C4-2B (cell line): ENCODE measurements around the gene LHX2.

Experiments used
- ZFX ChIP-seq: fragments of 450-650 bp; IDR thresholded peaks from 2 replicates; pipeline ENCODE4 v1.6.1; 2017
- TF ChIP-seq, protein P1 (sequence below): fragments of 450-650 bp; conservative IDR thresholded peaks from 2 replicates; pipeline ENCODE4 v1.5.1; 2017; ENCODE audit warnings: mild to moderate bottlenecking

DNA sequence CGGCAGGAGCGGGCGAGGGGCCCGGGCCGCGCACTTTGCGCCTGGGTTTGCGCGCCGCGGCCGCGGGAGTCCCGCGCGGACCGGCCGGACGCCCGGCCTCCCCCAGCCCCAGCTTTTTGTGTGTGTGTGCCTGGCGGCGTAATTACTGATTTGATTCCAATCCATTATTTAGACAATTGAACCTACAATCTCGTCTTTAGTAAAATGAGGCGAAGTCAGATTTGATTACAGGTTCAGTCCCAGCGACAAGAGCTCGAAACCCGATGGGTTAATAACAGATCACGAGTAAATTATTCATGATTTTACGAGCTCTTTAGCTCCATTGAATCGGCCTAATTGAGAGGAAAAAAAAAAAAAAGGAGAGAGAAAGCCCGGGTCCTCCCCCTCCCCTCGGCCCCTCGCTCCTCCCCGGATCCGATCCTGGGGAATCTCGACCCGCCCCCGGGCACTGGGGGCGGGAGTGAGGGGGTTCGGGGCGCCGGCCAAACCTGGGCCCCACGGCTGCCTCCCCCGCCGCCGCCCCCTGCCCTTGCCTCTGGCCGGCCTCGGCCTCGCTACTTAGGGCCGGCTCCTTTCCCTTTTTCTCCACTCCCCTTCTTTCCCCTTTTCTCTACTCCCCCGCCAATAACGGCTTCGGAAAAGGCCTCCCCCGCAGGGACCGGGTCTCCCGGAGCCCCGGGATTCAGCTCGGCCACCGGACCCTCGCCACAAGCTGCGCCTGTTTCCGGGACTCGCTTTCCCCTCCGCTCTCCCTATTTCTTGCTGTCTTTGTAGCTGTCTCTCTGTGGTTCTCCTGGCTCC lies 6.6 kb downstream of the LHX2 start:
- TF ChIP-seq, protein P1, sequence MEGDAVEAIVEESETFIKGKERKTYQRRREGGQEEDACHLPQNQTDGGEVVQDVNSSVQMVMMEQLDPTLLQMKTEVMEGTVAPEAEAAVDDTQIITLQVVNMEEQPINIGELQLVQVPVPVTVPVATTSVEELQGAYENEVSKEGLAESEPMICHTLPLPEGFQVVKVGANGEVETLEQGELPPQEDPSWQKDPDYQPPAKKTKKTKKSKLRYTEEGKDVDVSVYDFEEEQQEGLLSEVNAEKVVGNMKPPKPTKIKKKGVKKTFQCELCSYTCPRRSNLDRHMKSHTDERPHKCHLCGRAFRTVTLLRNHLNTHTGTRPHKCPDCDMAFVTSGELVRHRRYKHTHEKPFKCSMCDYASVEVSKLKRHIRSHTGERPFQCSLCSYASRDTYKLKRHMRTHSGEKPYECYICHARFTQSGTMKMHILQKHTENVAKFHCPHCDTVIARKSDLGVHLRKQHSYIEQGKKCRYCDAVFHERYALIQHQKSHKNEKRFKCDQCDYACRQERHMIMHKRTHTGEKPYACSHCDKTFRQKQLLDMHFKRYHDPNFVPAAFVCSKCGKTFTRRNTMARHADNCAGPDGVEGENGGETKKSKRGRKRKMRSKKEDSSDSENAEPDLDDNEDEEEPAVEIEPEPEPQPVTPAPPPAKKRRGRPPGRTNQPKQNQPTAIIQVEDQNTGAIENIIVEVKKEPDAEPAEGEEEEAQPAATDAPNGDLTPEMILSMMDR, result no peak
- no peak for TF ChIP-seq ZFX
